Measurements from ENCODE around the gene HDAC8. TPM values are rescaled to one million over a fixed set of nuclear protein-coding genes. Genes with fewer than 3 reads are reported as not detected.
"Not testable (repeated sequence)": the region's sequence is repeated elsewhere in the genome, so short reads cannot be mapped to it uniquely, and the experiment has no call there.

HDAC8 gene
- total RNA-seq, 1 experiment from 2014 or later = 33.5 TPM

DNA sequence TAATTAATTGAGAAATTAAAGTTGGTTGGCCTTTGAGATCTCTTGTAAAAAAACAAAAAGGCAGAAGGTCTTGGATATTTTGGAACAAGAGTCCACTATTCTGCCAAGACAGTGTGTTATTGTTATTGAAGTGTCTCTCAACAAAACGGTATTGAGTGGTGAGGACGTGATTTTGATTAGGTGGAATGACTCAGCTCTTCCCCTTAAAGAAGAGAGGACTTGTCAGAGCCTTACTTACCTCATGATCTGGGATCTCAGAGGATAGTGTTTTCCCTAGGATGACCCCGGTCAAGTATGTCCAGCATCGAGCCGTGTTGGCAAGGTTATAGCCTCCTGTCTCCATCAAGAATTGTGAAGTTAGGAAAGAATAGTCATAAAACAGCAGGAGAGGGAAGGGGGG is 110.9 kb downstream of the HDAC8 start:
- intact Hi-C loops (cut with micrococcal nuclease; ENCODE audit: unreplicated experiment) = no loop called here
- Histone ChIP-seq H3K27ac (ENCODE audit: low read length) (no peak overlapping the region), H3K4me3 (ENCODE audit: low read depth in 2 of 2, low read length in 2 of 2) (no peak overlapping the region), H3K36me3 (ENCODE audit: control insufficient read depth, insufficient read depth, low read length) (peaks cover 5% of the 10 kb centered on the region), H3K9me3 (ENCODE audit: control insufficient read depth, insufficient read depth, low read depth, low read length) (no peaks in the 10 kb centered on the region), H3K27me3 (ENCODE audit: control insufficient read depth, insufficient read depth, low read length) (no peaks in the 10 kb centered on the region), H3K4me1 (ENCODE audit: control insufficient read depth, insufficient read depth, low read length) (no peaks in the 10 kb centered on the region)
- ChIA-PET CTCF (no interaction called here), POLR2A (no interaction called here)
- TF ChIP-seq TCF7L2 (IDR thresholded peaks at IDR 0.05; ENCODE audit: low read depth, low read length) (no peak), CTCF (IDR thresholded peaks at IDR 0.05) (no peak), REST (IDR thresholded peaks at IDR 0.05; ENCODE audit: insufficient read depth in 1 of 2, low read depth in 2 of 2, low read length in 1 of 2) (no peak), POLR2AphosphoS5 (IDR thresholded peaks at IDR 0.05; ENCODE audit: low read depth, low read length) (no peak), SIN3A (IDR thresholded peaks at IDR 0.05; ENCODE audit: borderline replicate concordance, insufficient read depth, low read depth, low read length) (no peak)
- DNase-seq (ENCODE audit: low read depth, low spot score) (no peak), ATAC-seq (no peak)
- in situ Hi-C loops (cut with HindIII; ENCODE audit: low pct_unique_long_range_greater_than_20kb, low sequenced_read_pairs) = no loop called here
- BruUV-seq (replicated peaks) = no TSS peak

DNA sequence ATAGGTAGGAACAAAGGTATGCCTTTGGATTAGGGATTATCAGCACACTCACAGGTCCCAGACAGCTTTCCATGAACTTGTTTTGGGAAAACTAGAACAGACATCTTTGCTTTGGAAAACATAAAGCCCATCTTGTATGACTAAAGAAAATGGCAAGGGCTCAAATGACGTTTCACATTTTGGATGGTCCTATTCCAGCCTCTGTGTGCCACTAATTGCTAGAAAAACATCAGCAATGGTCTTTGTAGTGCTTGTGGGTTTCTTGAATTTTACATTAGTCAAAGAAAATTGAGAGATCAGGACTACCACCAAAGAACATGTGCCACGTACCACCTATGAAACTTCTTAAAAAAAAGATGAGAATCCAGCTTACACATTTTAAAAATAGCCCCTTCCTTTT is 111.4 kb downstream of the HDAC8 start:
- no peak overlapping the region for H3K27ac ChIP-seq (ENCODE audit: low read length)
- in situ Hi-C loops (cut with HindIII; ENCODE audit: low pct_unique_long_range_greater_than_20kb, low sequenced_read_pairs) (no loop called here), intact Hi-C loops (cut with micrococcal nuclease; ENCODE audit: unreplicated experiment) (no loop called here)
- ATAC-seq (no peak), DNase-seq (ENCODE audit: low read depth, low spot score) (no peak)
- no peaks in the 10 kb centered on the region for H3K4me1 ChIP-seq (ENCODE audit: control insufficient read depth, insufficient read depth, low read length)
- BruUV-seq (replicated peaks) = no TSS peak
- TF ChIP-seq POLR2AphosphoS5 (IDR thresholded peaks at IDR 0.05; ENCODE audit: low read depth, low read length) = no peak
- no peak for TF ChIP-seq SIN3A (IDR thresholded peaks at IDR 0.05; ENCODE audit: borderline replicate concordance, insufficient read depth, low read depth, low read length)
- POLR2A ChIA-PET = no interaction called here
- H3K27me3 ChIP-seq (ENCODE audit: control insufficient read depth, insufficient read depth, low read length) = no peaks in the 10 kb centered on the region
- CTCF ChIA-PET = no interaction called here
- peaks cover 5% of the 10 kb centered on the region for H3K36me3 ChIP-seq (ENCODE audit: control insufficient read depth, insufficient read depth, low read length)
- H3K4me3 ChIP-seq (ENCODE audit: low read depth in 2 of 2, low read length in 2 of 2) = no peak overlapping the region
- H3K9me3 ChIP-seq (ENCODE audit: control insufficient read depth, insufficient read depth, low read depth, low read length) = no peaks in the 10 kb centered on the region

DNA sequence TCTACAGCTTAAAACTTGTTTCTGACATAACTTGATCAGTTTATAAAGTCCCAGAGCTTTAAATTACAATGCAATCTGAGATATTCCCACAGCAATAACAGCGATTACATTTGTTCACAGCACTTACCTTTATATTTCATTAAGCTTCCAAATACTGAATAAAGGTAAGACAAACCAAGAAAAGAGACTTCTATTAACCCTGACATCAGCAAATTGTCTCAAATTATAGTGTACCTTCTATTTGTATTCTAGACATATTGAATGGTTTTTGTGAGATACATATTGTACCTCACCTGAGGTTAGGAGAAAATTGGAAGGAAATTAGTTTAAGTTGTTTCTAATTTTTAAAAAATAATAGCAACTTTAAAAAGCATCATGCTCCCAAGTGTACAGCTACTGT is 111.9 kb downstream of the HDAC8 start:
- Histone ChIP-seq H3K4me1 (ENCODE audit: control insufficient read depth, insufficient read depth, low read length) (no peaks in the 10 kb centered on the region), H3K27ac (ENCODE audit: low read length) (no peak overlapping the region), H3K9me3 (ENCODE audit: control insufficient read depth, insufficient read depth, low read depth, low read length) (no peaks in the 10 kb centered on the region), H3K4me3 (ENCODE audit: low read depth in 2 of 2, low read length in 2 of 2) (no peak overlapping the region), H3K27me3 (ENCODE audit: control insufficient read depth, insufficient read depth, low read length) (no peaks in the 10 kb centered on the region), H3K36me3 (ENCODE audit: control insufficient read depth, insufficient read depth, low read length) (peaks cover 5% of the 10 kb centered on the region)
- TF ChIP-seq POLR2AphosphoS5 (IDR thresholded peaks at IDR 0.05; ENCODE audit: low read depth, low read length) (no peak), TCF7L2 (IDR thresholded peaks at IDR 0.05; ENCODE audit: low read depth, low read length) (no peak), SIN3A (IDR thresholded peaks at IDR 0.05; ENCODE audit: borderline replicate concordance, insufficient read depth, low read depth, low read length) (no peak), CTCF (IDR thresholded peaks at IDR 0.05) (no peak), REST (IDR thresholded peaks at IDR 0.05; ENCODE audit: insufficient read depth in 1 of 2, low read depth in 2 of 2, low read length in 1 of 2) (no peak)
- in situ Hi-C loops (cut with HindIII; ENCODE audit: low pct_unique_long_range_greater_than_20kb, low sequenced_read_pairs) (no loop called here), intact Hi-C loops (cut with micrococcal nuclease; ENCODE audit: unreplicated experiment) (no loop called here)
- ChIA-PET CTCF (no interaction called here), POLR2A (no interaction called here)
- no peak for ATAC-seq
- no peak for DNase-seq (ENCODE audit: low read depth, low spot score)
- BruUV-seq (replicated peaks) = no TSS peak

DNA sequence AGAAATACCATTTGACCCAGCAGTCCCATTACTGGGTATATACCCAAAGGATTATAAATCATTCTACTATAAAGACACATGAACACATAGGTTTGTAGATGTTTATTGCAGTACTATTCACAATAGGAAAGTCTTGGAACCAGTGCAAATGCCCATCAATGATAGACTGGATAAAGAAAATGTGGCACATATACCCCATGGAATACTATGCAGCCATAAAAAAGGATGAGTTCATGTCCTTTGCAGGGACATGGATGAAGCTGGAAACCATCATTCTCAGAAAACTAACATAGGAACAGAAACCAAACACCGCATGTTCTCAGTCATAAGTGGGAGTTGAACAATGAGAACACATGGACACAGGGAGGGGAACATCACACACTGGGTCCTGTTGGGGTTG is 123.6 kb downstream of the HDAC8 start:
- H3K27me3 ChIP-seq (ENCODE audit: control insufficient read depth, insufficient read depth, low read length); H3K27ac ChIP-seq (ENCODE audit: low read length); BruUV-seq (replicated peaks); intact Hi-C loops (cut with micrococcal nuclease; ENCODE audit: unreplicated experiment); CTCF ChIA-PET; H3K4me1 ChIP-seq (ENCODE audit: control insufficient read depth, insufficient read depth, low read length); ATAC-seq; DNase-seq (ENCODE audit: low read depth, low spot score); in situ Hi-C loops (cut with HindIII; ENCODE audit: low pct_unique_long_range_greater_than_20kb, low sequenced_read_pairs); H3K4me3 ChIP-seq (ENCODE audit: low read depth in 2 of 2, low read length in 2 of 2); H3K9me3 ChIP-seq (ENCODE audit: control insufficient read depth, insufficient read depth, low read depth, low read length); H3K36me3 ChIP-seq (ENCODE audit: control insufficient read depth, insufficient read depth, low read length); POLR2A ChIA-PET: not testable (repeated sequence)
